ENCODE data around the gene NPAS4. TPM values are rescaled to one million over a fixed set of nuclear protein-coding genes. Genes with fewer than 3 reads are reported as not detected.

The NPAS4 gene
- total RNA-seq, 4 donors from 2014 or later: 0.42 TPM; not detected in 3

GRCh38 chr11:66418168-66418985 lies 2.5 kb upstream of the NPAS4 start:
- Histone ChIP-seq H3K27ac (no peak overlapping the region), H3K9me3 (no peaks in the 10 kb centered on the region), H3K27me3 (peaks cover 0 to 38% of the 10 kb centered on the region in 2 donors), H3K36me3 (no peaks in the 10 kb centered on the region), H3K4me3 (no peak overlapping the region), H3K4me1 (peaks cover 0 to 15% (median 4%) of the 10 kb centered on the region in 4 donors)
- TF ChIP-seq POLR2A (IDR thresholded peaks at IDR 0.05) (no peak), EP300 (IDR thresholded peaks at IDR 0.05) (peak in 1 of 2 donors; percentile 30), CTCF (IDR thresholded peaks at IDR 0.05) (peak in 1 of 5 experiments; percentile 12)
- peak in 1 of 2 donors; percentile 45 for DNase-seq (ENCODE audit: low spot score in 2 of 2)
- WGBS, 2 donors: 10 to 11% methylated on average over 16 of the region's 16 CpGs

- Histone ChIP-seq H3K4me3 (no peak overlapping the region), H3K4me1 (peaks cover 0 to 15% (median 4%) of the 10 kb centered on the region in 4 donors), H3K36me3 (no peaks in the 10 kb centered on the region), H3K27ac (no peak overlapping the region), H3K9me3 (no peaks in the 10 kb centered on the region), H3K27me3 (peaks cover 0 to 38% of the 10 kb centered on the region in 2 donors)
- WGBS, 2 donors: 41 to 45% methylated on average over 3 of the region's 3 CpGs
- DNase-seq (ENCODE audit: low spot score in 2 of 2): no peak
- TF ChIP-seq EP300 (IDR thresholded peaks at IDR 0.05) (no peak), CTCF (IDR thresholded peaks at IDR 0.05) (no peak), POLR2A (IDR thresholded peaks at IDR 0.05) (no peak)
Observed at GRCh38 chr11:66418986-66419308, 1.9 kb upstream of the NPAS4 start.

GRCh38 chr11:66419825-66420224 lies 1.0 kb upstream of the NPAS4 start:
- Histone ChIP-seq H3K4me1 (peaks cover 0 to 15% (median 4%) of the 10 kb centered on the region in 4 donors), H3K9me3 (no peaks in the 10 kb centered on the region), H3K36me3 (no peaks in the 10 kb centered on the region), H3K4me3 (no peak overlapping the region), H3K27me3 (peaks cover 0 to 37% of the 10 kb centered on the region in 2 donors), H3K27ac (no peak overlapping the region)
- 2 to 4% methylated on average over 21 to 24 of the region's 30 CpGs for WGBS, 2 donors
- DNase-seq (ENCODE audit: low spot score in 2 of 2): no peak
- TF ChIP-seq CTCF (IDR thresholded peaks at IDR 0.05): no peak
- no peak for TF ChIP-seq EP300 (IDR thresholded peaks at IDR 0.05)
- no peak for TF ChIP-seq POLR2A (IDR thresholded peaks at IDR 0.05)

- H3K9me3 ChIP-seq: no peaks in the 10 kb centered on the region
- TF ChIP-seq CTCF (IDR thresholded peaks at IDR 0.05): peak in 2 of 5 experiments; percentile 35 to 59
- peak; percentile 49 to 98 for TF ChIP-seq EP300 (IDR thresholded peaks at IDR 0.05)
- no peak for TF ChIP-seq POLR2A (IDR thresholded peaks at IDR 0.05)
- H3K36me3 ChIP-seq: no peaks in the 10 kb centered on the region
- peaks cover 0 to 26% of the 10 kb centered on the region in 2 donors for H3K27me3 ChIP-seq
- 14 to 25% methylated on average over 21 to 34 of the region's 38 CpGs for WGBS, 2 donors
- DNase-seq (ENCODE audit: low spot score in 2 of 2): peak; percentile 86 to 96
- no peak overlapping the region for H3K4me3 ChIP-seq
- H3K4me1 ChIP-seq: peaks cover 0 to 15% (median 4%) of the 10 kb centered on the region in 4 donors
- H3K27ac ChIP-seq: no peak overlapping the region
Observed at GRCh38 chr11:66421492-66422205, 814 bp downstream of the NPAS4 start.

GRCh38 chr11:66426314-66426713 lies 5.5 kb downstream of the NPAS4 start:
- Histone ChIP-seq H3K4me1 (peaks cover 0 to 2% (median 0%) of the 10 kb centered on the region in 4 donors), H3K27me3 (no peaks in the 10 kb centered on the region), H3K36me3 (peaks cover 0 to under 1% (median 0%) of the 10 kb centered on the region in 3 donors), H3K4me3 (no peak overlapping the region), H3K9me3 (no peaks in the 10 kb centered on the region), H3K27ac (no peak overlapping the region)
- DNase-seq (ENCODE audit: low spot score in 2 of 2): no peak
- TF ChIP-seq EP300 (IDR thresholded peaks at IDR 0.05) (no peak), POLR2A (IDR thresholded peaks at IDR 0.05) (no peak), CTCF (IDR thresholded peaks at IDR 0.05) (no peak)
- WGBS, 2 donors: 47 to 73% methylated on average over 23 of the region's 23 CpGs
